HL-60 (cell line): ENCODE measurements around the gene UMPS.

Source experiments
- CTCF ChIP-seq: IDR thresholded peaks from one replicate; pipeline ENCODE4 v1.5.1; 2011; ENCODE audit warnings: low read length, control low read depth, inconsistent platforms; ENCODE audit not compliant: insufficient read depth
- POLR2AphosphoS5 ChIP-seq: IDR thresholded peaks from 2 replicates; pipeline ENCODE4 v1.6.1; 2012; ENCODE audit warnings: low read depth
- REST ChIP-seq: IDR thresholded peaks from 2 replicates; pipeline ENCODE4 v1.6.1; 2012; ENCODE audit warnings: low read depth; ENCODE audit not compliant: insufficient replicate concordance
- SPI1 ChIP-seq: IDR thresholded peaks from 2 replicates; pipeline ENCODE4 v1.6.1; 2012; ENCODE audit warnings: low read depth, mild to moderate bottlenecking, borderline replicate concordance

- TF ChIP-seq REST (no peak), CTCF (no peak), SPI1 (no peak), POLR2AphosphoS5 (no peak)
Observed at GRCh38 chr3:124787476-124788195, 57.4 kb downstream of the UMPS start.
